SU-DHL-6 (cell line): Measurements from ENCODE around the gene NUDT12.

ENCODE experiments used
- H2AFZ ChIP-seq: fragments of 200-600 bp; sonication (generic); 2 replicates; pipeline ENCODE4 v1.6.1; 2014; ENCODE audit warnings: low read depth, mild to moderate bottlenecking, moderate library complexity, mixed read lengths, antibody characterized with exemption, low read length; ENCODE audit not compliant: severe bottlenecking
- H3F3A ChIP-seq: fragments of 200-600 bp; shearing (Covaris generic); 2 replicates; pipeline ENCODE4 v1.6.0; 2016; ENCODE audit warnings: antibody characterized with exemption, mild to moderate bottlenecking; ENCODE audit not compliant: insufficient read depth
- H3K27ac ChIP-seq: fragments of 200-600 bp; sonication (generic); 2 replicates; pipeline ENCODE4 v1.5.1; 2016; ENCODE audit warnings: low read depth, mild to moderate bottlenecking, low read length, moderate library complexity, mixed read lengths
- H3K27me3 ChIP-seq: fragments of 200-600 bp; sonication (generic), shearing (Covaris generic); 2 replicates; pipeline ENCODE4 v1.6.0; 2014; ENCODE audit warnings: mild to moderate bottlenecking, low read length
- H3K36me3 ChIP-seq: fragments of 200-600 bp; sonication (generic); 2 replicates; pipeline ENCODE4 v1.6.1; 2014; ENCODE audit warnings: mild to moderate bottlenecking, low read length, mixed read lengths
- H3K4me2 ChIP-seq: fragments of 300-600, 200-600 bp; shearing (Covaris generic), sonication (generic); 2 replicates; pipeline ENCODE4 v1.6.0; 2014; ENCODE audit warnings: low read length, low read depth, mild to moderate bottlenecking; ENCODE audit not compliant: poor library complexity, severe bottlenecking
- H3K4me3 ChIP-seq: fragments of 200-600 bp; sonication (generic); 2 replicates; pipeline ENCODE4 v1.5.1; 2014; ENCODE audit warnings: antibody characterized with exemption, low read length, mild to moderate bottlenecking, mixed read lengths; ENCODE audit not compliant: insufficient read depth, poor library complexity, severe bottlenecking
- H3K79me2 ChIP-seq: fragments of 200-600 bp; sonication (generic); 2 replicates; pipeline ENCODE4 v1.6.1; 2014; ENCODE audit warnings: mild to moderate bottlenecking, low read length, moderate library complexity; ENCODE audit not compliant: insufficient read depth
- H3K9ac ChIP-seq: fragments of 200-600 bp; sonication (generic); 2 replicates; pipeline ENCODE4 v1.7.0; 2014; ENCODE audit warnings: mild to moderate bottlenecking, low read length
- H3K9me2 ChIP-seq: fragments of 200-600 bp; sonication (generic); replicated peaks from 2 replicates; pipeline ENCODE4 v1.6.1; 2014; ENCODE audit warnings: low read length; ENCODE audit not compliant: insufficient read depth
- H3K9me3 ChIP-seq: fragments of 200-600 bp; sonication (generic); 2 replicates; pipeline ENCODE4 v1.6.1; 2014; ENCODE audit warnings: low read length, mixed read lengths; ENCODE audit not compliant: insufficient read depth
- H4K20me1 ChIP-seq: fragments of 200-600 bp; sonication (generic); 2 replicates; pipeline ENCODE4 v1.6.1; 2014; ENCODE audit warnings: low read depth, mild to moderate bottlenecking, antibody characterized with exemption, low read length, moderate library complexity, mixed read lengths
- CTCF ChIP-seq: fragments of 200-600 bp; sonication (generic); IDR thresholded peaks from one replicate; pipeline ENCODE4 v1.5.1; 2017; ENCODE audit warnings: antibody characterized with exemption, mild to moderate bottlenecking, low read length, moderate library complexity; ENCODE audit not compliant: insufficient read depth, poor library complexity, severe bottlenecking
- EZH2phosphoT487 ChIP-seq: fragments of 200-600 bp; sonication (generic), shearing (Covaris generic); conservative IDR thresholded peaks from 2 replicates; pipeline ENCODE4 v1.6.1; 2018; ENCODE audit warnings: mild to moderate bottlenecking, antibody characterized with exemption, low read length, moderate library complexity, mixed read lengths

The NUDT12 gene

GRCh38 chr5:103560826-103561225, 1.8 kb downstream of the NUDT12 start:
- no peaks in the 10 kb centered on the region for H4K20me1 ChIP-seq
- no peaks in the 10 kb centered on the region for H3F3A ChIP-seq
- H3K9ac ChIP-seq: no peak overlapping the region
- no peak overlapping the region for H2AFZ ChIP-seq
- no peaks in the 10 kb centered on the region for H3K27me3 ChIP-seq
- no peaks in the 10 kb centered on the region for H3K79me2 ChIP-seq
- H3K9me2 ChIP-seq: no peaks in the 10 kb centered on the region
- H3K9me3 ChIP-seq: no peaks in the 10 kb centered on the region
- H3K36me3 ChIP-seq: no peaks in the 10 kb centered on the region
- H3K4me3 ChIP-seq: no peak overlapping the region
- no peak overlapping the region for H3K4me2 ChIP-seq
- H3K27ac ChIP-seq: no peak overlapping the region
- TF ChIP-seq EZH2phosphoT487 (no peak), CTCF (no peak)

- H3K9me2 ChIP-seq: no peaks in the 10 kb centered on the region
- H3K27ac ChIP-seq: no peak overlapping the region
- no peak overlapping the region for H3K4me2 ChIP-seq
- no peaks in the 10 kb centered on the region for H3K79me2 ChIP-seq
- no peak overlapping the region for H3K9ac ChIP-seq
- no peaks in the 10 kb centered on the region for H3F3A ChIP-seq
- H2AFZ ChIP-seq: no peak overlapping the region
- H4K20me1 ChIP-seq: no peaks in the 10 kb centered on the region
- no peaks in the 10 kb centered on the region for H3K9me3 ChIP-seq
- H3K27me3 ChIP-seq: no peaks in the 10 kb centered on the region
- H3K36me3 ChIP-seq: no peaks in the 10 kb centered on the region
- H3K4me3 ChIP-seq: no peak overlapping the region
- TF ChIP-seq EZH2phosphoT487 (no peak), CTCF (no peak)
Measured at GRCh38 chr5:103546858-103547257, 15.7 kb downstream of the NUDT12 start.

- H3K4me2 ChIP-seq: no peak overlapping the region
- H4K20me1 ChIP-seq: no peaks in the 10 kb centered on the region
- H3K36me3 ChIP-seq: no peaks in the 10 kb centered on the region
- TF ChIP-seq CTCF (no peak), EZH2phosphoT487 (no peak)
- H3F3A ChIP-seq: no peaks in the 10 kb centered on the region
- H3K9me3 ChIP-seq: no peaks in the 10 kb centered on the region
- no peak overlapping the region for H3K9ac ChIP-seq
- H3K9me2 ChIP-seq: no peaks in the 10 kb centered on the region
- no peaks in the 10 kb centered on the region for H3K79me2 ChIP-seq
- H2AFZ ChIP-seq: no peak overlapping the region
- H3K27me3 ChIP-seq: no peaks in the 10 kb centered on the region
- no peak overlapping the region for H3K27ac ChIP-seq
- H3K4me3 ChIP-seq: no peak overlapping the region
Measured at GRCh38 chr5:103542441-103542840, 20.1 kb downstream of the NUDT12 start.

- Histone ChIP-seq H3K9ac (no peak overlapping the region), H2AFZ (no peak overlapping the region), H3K36me3 (no peaks in the 10 kb centered on the region), H3K9me3 (no peaks in the 10 kb centered on the region), H3F3A (no peaks in the 10 kb centered on the region), H3K4me2 (no peak overlapping the region), H3K79me2 (no peaks in the 10 kb centered on the region), H3K9me2 (no peaks in the 10 kb centered on the region), H3K4me3 (no peak overlapping the region), H4K20me1 (no peaks in the 10 kb centered on the region), H3K27me3 (no peaks in the 10 kb centered on the region), H3K27ac (no peak overlapping the region)
- TF ChIP-seq EZH2phosphoT487: no peak
- TF ChIP-seq CTCF: no peak
Measured at GRCh38 chr5:103541569-103541968, 21.0 kb downstream of the NUDT12 start.
